Coronary artery (tissue), 2 donors: ENCODE data around the gene AUNIP.

Experiments used
- DNase-seq: peaks from one replicate; pipeline ENCODE4 v3.0.0-alpha.2; 2017; ENCODE audit warnings: low spot score
- H3K27ac ChIP-seq, 2 donors: fragments of 200-600 bp; sonication (generic); one replicate each; pipeline ENCODE4 v1.5.1; 2016 to 2019
- H3K4me3 ChIP-seq: fragments of 200-600 bp; sonication (generic); 2 replicates; pipeline ENCODE4 v1.5.1; 2016; ENCODE audit warnings: mild to moderate bottlenecking, moderate library complexity
- TF ChIP-seq, protein P1 (sequence below): fragments of 200-600 bp; sonication (generic); IDR thresholded peaks from one replicate; pipeline ENCODE4 v1.5.1; 2019; ENCODE audit warnings: antibody characterized with exemption

The AUNIP gene

DNA sequence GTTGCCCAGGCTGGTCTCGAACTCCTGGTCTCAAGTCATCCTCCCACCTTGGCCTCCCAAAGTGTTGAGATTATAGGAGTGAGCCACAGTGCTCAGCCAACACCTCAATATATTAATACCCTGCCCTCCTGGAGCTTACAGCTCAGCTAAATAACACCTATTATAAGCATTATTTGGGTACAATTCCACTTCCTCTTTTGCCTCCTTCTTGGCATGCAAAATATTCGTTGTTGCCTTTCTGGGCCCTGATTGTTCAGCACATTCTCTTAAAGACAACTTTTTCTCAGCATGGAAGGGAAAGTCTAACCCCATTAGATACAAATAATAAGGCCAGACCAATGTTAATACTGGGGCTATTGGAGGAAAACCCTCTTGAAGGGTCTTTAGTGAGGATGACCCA is 13.5 kb upstream of the AUNIP start:
- TF ChIP-seq, protein P1, sequence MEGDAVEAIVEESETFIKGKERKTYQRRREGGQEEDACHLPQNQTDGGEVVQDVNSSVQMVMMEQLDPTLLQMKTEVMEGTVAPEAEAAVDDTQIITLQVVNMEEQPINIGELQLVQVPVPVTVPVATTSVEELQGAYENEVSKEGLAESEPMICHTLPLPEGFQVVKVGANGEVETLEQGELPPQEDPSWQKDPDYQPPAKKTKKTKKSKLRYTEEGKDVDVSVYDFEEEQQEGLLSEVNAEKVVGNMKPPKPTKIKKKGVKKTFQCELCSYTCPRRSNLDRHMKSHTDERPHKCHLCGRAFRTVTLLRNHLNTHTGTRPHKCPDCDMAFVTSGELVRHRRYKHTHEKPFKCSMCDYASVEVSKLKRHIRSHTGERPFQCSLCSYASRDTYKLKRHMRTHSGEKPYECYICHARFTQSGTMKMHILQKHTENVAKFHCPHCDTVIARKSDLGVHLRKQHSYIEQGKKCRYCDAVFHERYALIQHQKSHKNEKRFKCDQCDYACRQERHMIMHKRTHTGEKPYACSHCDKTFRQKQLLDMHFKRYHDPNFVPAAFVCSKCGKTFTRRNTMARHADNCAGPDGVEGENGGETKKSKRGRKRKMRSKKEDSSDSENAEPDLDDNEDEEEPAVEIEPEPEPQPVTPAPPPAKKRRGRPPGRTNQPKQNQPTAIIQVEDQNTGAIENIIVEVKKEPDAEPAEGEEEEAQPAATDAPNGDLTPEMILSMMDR: no peak
- H3K4me3 ChIP-seq: no peak overlapping the region

DNA sequence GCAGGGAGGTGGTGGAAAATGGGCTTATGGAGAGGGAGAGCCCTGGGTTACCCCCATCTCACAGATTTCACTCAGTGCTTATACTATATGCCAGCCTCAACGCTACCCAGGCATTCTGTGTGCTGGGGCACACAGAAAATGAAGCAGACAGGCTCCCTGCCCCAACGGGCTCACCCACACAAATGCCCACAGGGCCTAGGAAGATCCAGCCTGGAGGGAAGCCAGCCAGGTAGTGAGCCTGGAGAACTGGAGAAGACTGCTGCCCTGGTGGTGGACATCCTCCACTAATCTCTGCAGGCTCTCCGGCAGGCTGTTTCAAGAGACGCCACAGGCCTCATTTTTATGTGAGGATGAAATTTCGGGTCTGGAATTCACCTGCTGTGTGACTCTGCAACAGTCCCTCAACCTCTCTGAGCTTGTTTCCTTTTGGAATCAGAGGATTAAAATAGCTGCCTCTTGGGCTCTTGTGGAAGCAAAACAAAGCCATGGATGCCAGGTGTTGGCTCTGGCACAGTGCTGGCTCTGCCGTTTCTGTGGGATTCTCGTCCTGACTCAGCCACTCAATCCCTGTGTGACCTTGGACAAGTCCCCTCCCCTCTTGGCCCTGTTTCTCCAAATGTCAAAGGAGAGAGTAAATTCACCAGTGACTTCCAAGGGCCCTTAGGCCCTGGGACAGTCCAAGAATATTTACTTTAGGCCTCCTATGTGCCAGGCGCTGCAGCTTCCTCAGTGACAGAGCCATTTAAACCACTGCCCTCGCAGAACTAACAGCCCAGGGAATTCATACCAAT is 12.6 kb upstream of the AUNIP start:
- no peak overlapping the region for H3K4me3 ChIP-seq
- no peak overlapping the region for H3K27ac ChIP-seq
- TF ChIP-seq, protein P1: no peak
- no peak for DNase-seq

More for the DNA sequence above, 13.5 kb upstream of the AUNIP start:
- no peak for DNase-seq
- peak overlapping the region in 1 of 2 donors; percentile 6 for H3K27ac ChIP-seq

DNA sequence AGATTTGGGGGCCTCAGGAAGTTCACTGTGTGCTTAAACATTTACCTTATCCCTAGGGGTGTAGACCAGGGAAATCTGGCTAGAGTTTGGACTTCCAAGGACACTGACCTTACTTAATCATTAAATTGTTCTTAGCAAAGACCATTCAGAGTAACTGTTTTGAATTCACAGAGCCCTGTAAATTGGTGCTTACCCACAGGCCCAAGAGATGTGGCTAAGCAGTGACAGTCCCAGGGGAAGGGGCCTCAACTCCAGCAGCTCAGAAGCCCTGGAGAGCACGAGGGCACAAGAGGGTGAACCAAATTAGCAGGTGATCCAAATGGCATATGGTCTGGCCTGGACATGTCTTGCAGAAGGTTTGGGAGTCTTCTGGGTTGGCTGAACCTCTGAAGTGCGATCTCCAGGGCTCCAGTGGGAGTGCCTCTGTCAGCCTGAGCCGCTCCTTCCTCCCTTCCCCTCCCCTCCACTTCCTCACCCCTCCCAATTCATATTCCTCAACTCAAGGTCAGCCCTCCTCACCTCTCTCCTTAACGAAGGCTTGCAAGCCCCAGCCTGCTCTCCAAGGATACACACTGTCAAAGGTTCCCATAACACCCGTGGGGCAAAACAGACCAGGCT is 11.9 kb upstream of the AUNIP start:
- TF ChIP-seq, protein P1: no peak
- DNase-seq: no peak
- Histone ChIP-seq H3K27ac (no peak overlapping the region), H3K4me3 (no peak overlapping the region)

DNA sequence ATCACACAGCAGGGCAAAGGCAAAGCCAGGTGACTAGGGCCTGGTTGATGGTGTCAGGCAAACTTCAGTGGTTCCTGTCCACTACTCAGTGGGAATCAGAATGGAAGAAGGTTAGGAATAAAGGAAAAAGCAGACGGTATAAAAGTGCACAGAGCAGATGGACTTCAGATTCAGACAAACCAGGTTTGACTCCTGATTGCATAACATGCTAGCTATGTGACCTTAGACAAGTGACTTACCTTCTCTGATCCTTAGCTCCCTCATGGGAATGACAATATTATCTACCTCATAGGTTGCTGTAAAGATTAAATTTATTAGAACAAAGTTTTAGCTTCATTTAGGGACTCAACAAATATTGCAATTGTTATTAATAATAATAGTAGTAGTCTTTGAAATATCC is 11.4 kb upstream of the AUNIP start:
- H3K4me3 ChIP-seq: no peak overlapping the region
- TF ChIP-seq, protein P1: no peak
- H3K27ac ChIP-seq: no peak overlapping the region
- no peak for DNase-seq

DNA sequence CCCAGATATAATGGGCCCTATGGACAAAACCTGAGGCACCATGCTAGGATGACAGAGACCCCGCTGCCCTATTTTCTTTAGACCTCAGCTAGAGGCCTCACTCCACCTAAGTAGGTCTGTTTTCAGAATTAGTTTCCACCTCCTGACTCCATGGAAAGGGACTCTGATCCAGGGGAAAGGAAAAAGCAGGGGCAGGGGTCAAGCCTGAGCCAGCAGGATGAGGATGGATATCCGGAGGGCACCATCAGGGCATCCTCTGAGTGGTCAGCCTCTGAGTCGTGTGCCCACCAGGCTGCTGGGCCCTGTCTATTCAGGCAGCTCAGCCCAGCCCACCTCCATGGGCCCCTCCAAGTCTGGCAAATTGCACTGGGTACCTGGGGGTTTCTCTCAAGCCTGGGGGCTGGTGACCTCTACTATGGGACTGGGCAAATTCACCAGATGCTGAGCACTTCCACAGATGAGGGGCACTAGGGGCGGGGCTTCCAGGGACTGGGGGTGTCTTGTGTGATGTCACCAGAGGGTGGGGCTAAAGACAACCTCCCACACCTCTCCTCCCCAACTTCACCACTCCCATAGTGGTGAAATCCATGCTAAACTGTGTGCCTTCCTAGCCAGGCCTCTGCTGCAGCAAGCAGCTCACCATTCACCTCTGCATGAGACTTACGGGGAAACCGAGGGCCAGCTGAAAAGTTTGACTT is 10.8 kb upstream of the AUNIP start:
- DNase-seq: no peak

DNA sequence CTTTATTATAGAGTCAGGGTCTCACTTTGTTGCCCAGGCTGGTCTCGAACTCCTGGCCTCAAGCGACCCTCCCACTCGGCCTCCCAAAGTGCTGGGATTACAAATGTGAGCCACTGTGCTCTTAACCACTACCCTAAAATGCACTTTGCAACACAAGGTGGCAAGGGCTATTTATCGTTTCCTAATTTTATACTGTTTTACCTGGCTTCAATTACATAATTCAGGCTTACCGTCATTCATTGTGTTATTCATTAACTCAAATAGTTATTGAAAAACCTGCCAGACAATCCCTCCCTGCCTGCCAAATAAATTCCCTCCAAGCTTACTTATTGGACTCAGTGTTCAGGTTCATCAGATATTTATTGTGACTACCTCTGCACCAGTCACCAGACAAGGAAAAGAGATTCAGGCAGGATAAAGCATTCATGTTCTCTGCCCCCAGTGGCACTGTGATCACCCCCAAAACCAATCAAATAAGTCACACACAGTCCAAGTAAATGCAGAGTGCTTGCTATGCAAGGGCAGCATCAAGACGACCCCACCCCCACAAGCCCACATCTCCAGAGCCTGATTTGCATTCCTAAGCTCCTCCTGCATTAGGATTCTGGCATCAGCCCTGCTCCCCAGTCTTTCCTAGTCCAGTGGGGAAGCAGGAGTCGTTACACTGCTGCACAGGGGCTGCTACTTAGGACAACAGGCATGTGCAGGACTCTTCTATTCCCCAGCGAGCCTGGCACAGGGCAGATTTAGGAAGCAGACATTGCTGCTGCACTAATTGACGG is 8.1 kb upstream of the AUNIP start:
- DNase-seq: no peak
- Histone ChIP-seq H3K27ac (no peak overlapping the region), H3K4me3 (no peak overlapping the region)
- TF ChIP-seq, protein P1: no peak

More for the DNA sequence above, 10.8 kb upstream of the AUNIP start:
- TF ChIP-seq, protein P1: no peak
- H3K27ac ChIP-seq: no peak overlapping the region
- no peak overlapping the region for H3K4me3 ChIP-seq
